ENCODE data around the gene PPARA.

DNA sequence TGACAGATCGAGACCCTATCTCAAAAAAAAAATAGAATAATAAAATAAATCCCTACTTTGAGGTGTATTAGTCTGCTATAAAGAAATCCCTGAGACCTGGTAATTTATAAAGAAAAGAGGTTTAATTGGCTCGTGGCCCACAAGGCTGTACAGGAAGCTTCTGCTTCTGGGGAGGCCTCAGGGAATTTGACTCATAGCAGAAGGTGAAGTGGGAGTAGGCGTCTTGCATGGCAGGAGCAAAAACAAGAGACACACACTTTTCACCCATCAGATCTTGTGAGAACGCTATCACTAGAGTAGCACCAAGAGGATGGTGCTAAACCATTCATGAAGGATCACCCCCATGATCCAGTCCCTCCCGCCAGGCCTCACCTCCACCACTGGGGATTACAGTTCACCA lies 70.6 kb downstream of the PPARA start:
- TF ChIP-seq REST (IDR thresholded peaks at IDR 0.05; ENCODE audit: insufficient read depth in 1 of 2, low read depth in 2 of 2, low read length in 1 of 2) = no peak
- TF ChIP-seq, protein P1, sequence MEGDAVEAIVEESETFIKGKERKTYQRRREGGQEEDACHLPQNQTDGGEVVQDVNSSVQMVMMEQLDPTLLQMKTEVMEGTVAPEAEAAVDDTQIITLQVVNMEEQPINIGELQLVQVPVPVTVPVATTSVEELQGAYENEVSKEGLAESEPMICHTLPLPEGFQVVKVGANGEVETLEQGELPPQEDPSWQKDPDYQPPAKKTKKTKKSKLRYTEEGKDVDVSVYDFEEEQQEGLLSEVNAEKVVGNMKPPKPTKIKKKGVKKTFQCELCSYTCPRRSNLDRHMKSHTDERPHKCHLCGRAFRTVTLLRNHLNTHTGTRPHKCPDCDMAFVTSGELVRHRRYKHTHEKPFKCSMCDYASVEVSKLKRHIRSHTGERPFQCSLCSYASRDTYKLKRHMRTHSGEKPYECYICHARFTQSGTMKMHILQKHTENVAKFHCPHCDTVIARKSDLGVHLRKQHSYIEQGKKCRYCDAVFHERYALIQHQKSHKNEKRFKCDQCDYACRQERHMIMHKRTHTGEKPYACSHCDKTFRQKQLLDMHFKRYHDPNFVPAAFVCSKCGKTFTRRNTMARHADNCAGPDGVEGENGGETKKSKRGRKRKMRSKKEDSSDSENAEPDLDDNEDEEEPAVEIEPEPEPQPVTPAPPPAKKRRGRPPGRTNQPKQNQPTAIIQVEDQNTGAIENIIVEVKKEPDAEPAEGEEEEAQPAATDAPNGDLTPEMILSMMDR (IDR thresholded peaks at IDR 0.05) = no peak

Measured in Panc1 (cell line).